Loucy (cell line): ENCODE results near the gene MRPL28.

Source experiments
- EZH2phosphoT487 ChIP-seq: fragments of 200-600 bp; IDR thresholded peaks from 2 replicates; pipeline ENCODE4 v1.6.1; 2018; ENCODE audit warnings: antibody characterized with exemption, mild to moderate bottlenecking, moderate library complexity, borderline replicate concordance
- TF ChIP-seq, protein P1 (sequence below): fragments of 200-600 bp; sonication (generic); conservative IDR thresholded peaks from 2 replicates; pipeline ENCODE4 v1.5.1; 2014; ENCODE audit warnings: mild to moderate bottlenecking, antibody characterized with exemption, low read length

DNA sequence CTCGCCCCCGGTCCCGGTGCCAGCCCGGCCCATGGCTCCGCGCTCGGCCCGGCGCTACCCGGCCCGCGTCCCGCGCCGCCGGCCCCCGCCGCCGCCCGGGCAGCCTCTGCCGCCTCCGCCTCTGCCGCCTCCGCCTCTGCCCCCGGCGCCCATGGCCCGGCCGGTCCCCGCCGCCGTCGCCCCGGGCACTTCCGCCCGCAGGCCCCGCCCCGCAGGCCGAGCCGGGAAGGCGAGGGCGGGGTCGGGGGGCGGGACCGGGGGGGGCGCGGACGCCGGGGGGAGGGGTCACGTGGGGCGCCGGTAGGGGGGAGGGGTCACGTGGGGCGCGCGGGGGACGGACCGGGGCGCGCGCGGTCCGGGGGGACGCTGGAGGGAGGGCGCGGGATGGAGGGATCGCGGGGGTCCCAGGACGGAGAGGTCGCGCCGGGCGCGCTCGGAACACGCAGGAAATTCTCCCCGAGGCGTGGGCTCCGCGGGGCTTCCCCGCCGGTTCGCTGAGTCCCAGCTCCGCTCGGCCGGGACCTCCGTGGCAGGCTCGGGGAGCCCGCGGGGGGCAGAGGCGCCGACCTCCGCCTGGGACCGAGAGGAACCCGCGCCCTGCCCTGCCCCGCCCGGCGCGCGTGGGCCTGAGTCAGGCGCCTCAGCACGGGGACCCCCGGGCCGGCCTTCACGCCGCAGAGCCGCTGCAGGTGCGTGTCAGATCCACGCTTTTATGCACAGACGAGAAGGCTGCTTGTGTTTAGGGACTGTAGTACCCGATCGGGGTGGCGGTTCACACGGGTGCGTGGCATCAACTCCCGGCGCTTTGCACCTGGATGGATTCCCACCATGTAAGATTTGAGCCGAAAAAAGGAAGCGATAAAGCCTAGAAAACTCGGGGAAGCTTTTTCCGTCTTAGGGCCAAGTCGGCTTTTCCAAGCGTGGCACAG is 11.7 kb upstream of the MRPL28 start, which contains the start of gene PGAP6:
- TF ChIP-seq, protein P1, sequence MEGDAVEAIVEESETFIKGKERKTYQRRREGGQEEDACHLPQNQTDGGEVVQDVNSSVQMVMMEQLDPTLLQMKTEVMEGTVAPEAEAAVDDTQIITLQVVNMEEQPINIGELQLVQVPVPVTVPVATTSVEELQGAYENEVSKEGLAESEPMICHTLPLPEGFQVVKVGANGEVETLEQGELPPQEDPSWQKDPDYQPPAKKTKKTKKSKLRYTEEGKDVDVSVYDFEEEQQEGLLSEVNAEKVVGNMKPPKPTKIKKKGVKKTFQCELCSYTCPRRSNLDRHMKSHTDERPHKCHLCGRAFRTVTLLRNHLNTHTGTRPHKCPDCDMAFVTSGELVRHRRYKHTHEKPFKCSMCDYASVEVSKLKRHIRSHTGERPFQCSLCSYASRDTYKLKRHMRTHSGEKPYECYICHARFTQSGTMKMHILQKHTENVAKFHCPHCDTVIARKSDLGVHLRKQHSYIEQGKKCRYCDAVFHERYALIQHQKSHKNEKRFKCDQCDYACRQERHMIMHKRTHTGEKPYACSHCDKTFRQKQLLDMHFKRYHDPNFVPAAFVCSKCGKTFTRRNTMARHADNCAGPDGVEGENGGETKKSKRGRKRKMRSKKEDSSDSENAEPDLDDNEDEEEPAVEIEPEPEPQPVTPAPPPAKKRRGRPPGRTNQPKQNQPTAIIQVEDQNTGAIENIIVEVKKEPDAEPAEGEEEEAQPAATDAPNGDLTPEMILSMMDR = no peak
- no peak for TF ChIP-seq EZH2phosphoT487
